ENCODE data around the gene LRTM2.

The LRTM2 gene

DNA sequence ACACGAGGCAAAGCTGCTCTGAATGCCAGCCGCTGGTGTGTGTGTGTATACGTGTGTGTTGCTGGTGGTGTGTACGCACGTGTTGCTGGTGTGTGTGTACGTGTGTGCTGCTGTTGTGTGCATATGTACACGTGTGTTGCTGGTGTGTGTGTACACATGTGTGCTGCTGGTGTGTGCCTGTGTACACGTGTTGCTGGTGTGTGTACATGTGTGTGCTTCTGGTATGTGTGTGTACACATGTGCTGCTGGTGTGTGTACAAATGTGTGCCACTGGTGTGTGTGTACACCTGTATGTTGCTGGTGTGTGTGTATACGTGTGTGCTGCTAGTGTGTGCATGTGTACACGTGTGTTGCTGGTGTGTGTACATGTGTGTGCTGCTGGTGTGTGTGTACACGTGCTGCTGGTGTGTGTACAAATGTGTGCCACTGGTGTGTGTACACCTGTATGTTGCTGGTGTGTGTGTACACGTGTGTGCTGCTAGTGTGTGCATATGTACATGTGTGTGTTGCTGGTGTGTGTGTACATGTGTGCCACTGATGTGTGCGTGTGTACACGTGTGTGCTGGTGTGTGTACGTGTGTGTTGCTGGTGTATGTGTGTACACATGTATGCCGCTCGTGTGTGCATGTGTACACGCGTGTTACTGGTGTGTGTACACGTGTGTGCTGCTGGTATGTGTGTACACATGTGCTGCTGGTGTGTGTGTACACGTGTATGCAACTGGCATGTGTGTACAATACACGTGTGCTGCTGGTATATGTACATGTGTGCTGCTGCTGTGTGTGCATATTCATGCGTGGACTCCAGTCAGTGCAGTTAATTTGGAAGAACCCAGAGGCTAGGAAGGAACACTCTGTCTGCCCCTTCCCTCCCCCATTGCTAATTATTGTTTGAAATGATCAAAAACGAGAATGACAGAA lies 50.9 kb downstream of the LRTM2 start:
- DNase-seq (ENCODE audit: low read depth) = no peak
- TF ChIP-seq, protein P1, sequence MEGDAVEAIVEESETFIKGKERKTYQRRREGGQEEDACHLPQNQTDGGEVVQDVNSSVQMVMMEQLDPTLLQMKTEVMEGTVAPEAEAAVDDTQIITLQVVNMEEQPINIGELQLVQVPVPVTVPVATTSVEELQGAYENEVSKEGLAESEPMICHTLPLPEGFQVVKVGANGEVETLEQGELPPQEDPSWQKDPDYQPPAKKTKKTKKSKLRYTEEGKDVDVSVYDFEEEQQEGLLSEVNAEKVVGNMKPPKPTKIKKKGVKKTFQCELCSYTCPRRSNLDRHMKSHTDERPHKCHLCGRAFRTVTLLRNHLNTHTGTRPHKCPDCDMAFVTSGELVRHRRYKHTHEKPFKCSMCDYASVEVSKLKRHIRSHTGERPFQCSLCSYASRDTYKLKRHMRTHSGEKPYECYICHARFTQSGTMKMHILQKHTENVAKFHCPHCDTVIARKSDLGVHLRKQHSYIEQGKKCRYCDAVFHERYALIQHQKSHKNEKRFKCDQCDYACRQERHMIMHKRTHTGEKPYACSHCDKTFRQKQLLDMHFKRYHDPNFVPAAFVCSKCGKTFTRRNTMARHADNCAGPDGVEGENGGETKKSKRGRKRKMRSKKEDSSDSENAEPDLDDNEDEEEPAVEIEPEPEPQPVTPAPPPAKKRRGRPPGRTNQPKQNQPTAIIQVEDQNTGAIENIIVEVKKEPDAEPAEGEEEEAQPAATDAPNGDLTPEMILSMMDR (conservative IDR thresholded peaks at IDR 0.05; ENCODE audit: low read length) = no peak
- no peak overlapping the region for H3K4me3 ChIP-seq (ENCODE audit: low read length)

GRCh38 chr12:1872001-1872400 lies 51.6 kb downstream of the LRTM2 start:
- TF ChIP-seq, protein P1 (conservative IDR thresholded peaks at IDR 0.05; ENCODE audit: low read length) = no peak
- DNase-seq (ENCODE audit: low read depth) = no peak
- no peak overlapping the region for H3K4me3 ChIP-seq (ENCODE audit: low read length)

DNA sequence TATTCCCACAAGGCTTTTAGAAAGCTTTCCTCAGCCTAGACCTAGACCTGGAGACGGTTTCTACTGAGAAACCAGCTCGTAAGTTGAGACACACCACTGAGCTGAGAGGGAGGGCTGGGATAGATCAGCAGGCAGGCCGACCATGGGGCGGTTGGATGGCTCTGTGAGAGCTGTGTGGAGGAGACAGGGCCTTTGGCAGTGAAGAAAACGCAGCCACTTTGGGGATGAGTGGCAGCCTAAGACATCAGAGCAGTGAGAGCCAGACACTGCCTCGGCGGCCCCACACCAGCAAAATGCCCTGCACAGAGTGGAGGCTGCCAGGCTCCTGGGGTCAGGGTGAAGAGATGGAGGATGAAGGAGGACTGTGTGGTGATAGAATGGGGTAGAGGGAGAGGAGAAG lies 52.1 kb downstream of the LRTM2 start:
- DNase-seq (ENCODE audit: low read depth) = no peak
- TF ChIP-seq, protein P1 (conservative IDR thresholded peaks at IDR 0.05; ENCODE audit: low read length) = no peak
- no peak overlapping the region for H3K4me3 ChIP-seq (ENCODE audit: low read length)

GRCh38 chr12:1873531-1874510 lies 53.5 kb downstream of the LRTM2 start:
- DNase-seq (ENCODE audit: low read depth) = no peak
- TF ChIP-seq, protein P1 (conservative IDR thresholded peaks at IDR 0.05; ENCODE audit: low read length) = no peak
- H3K4me3 ChIP-seq (ENCODE audit: low read length) = no peak overlapping the region

- DNase-seq (ENCODE audit: low read depth) = no peak
- TF ChIP-seq, protein P1 (conservative IDR thresholded peaks at IDR 0.05; ENCODE audit: low read length) = no peak
These were observed 55.2 kb downstream of the LRTM2 start for GRCh38 chr12:1875608-1876007.

GRCh38 chr12:1876086-1876485 lies 55.7 kb downstream of the LRTM2 start:
- no peak overlapping the region for H3K4me3 ChIP-seq (ENCODE audit: low read length)
- no peak for DNase-seq (ENCODE audit: low read depth)
- TF ChIP-seq, protein P1 (conservative IDR thresholded peaks at IDR 0.05; ENCODE audit: low read length) = no peak

More at GRCh38 chr12:1875608-1876007, 55.2 kb downstream of the LRTM2 start:
- no peak overlapping the region for H3K4me3 ChIP-seq (ENCODE audit: low read length)

Data from AG10803 (cell line).